Measurements from ENCODE around the gene GBA3. TPM values are rescaled to one million over a fixed set of nuclear protein-coding genes. Genes with fewer than 3 reads are reported as not detected.

Gene GBA3
- total RNA-seq, 4 donors from 2014 or later: 0.33 to 0.89 (median 0.77) TPM

DNA sequence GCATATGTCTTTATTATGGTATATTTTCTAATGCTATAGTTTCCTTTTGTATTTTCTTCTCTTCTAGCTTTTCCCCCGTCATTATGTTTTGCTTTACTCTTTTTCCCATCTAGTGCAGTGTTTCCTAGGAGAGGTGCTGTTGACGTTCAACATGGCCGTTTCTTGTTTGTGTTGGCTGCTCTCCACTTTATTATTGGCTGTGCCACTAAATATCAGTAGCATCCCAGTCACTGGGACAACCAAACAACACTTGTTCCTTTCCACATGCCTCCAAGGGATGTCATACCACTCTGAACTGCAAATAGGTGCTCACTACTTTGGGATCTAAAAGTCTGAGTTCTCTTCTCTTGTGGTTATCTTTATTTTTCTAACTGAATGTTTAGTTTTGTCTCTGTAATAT is 26.5 kb downstream of the GBA3 start:
- WGBS, 2 donors: 67 to 72% methylated on average over 3 of the region's 3 CpGs
- TF ChIP-seq, protein P1, sequence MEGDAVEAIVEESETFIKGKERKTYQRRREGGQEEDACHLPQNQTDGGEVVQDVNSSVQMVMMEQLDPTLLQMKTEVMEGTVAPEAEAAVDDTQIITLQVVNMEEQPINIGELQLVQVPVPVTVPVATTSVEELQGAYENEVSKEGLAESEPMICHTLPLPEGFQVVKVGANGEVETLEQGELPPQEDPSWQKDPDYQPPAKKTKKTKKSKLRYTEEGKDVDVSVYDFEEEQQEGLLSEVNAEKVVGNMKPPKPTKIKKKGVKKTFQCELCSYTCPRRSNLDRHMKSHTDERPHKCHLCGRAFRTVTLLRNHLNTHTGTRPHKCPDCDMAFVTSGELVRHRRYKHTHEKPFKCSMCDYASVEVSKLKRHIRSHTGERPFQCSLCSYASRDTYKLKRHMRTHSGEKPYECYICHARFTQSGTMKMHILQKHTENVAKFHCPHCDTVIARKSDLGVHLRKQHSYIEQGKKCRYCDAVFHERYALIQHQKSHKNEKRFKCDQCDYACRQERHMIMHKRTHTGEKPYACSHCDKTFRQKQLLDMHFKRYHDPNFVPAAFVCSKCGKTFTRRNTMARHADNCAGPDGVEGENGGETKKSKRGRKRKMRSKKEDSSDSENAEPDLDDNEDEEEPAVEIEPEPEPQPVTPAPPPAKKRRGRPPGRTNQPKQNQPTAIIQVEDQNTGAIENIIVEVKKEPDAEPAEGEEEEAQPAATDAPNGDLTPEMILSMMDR (IDR thresholded peaks at IDR 0.05): no peak
- intact Hi-C loops (cut with DNase I): no loop called here
- Histone ChIP-seq H3K27me3 (no peaks in the 10 kb centered on the region), H3K27ac (no peak overlapping the region), H3K9me3 (no peaks in the 10 kb centered on the region), H3K36me3 (no peaks in the 10 kb centered on the region), H3K4me3 (replicated peaks in 1 of 3) (no peak overlapping the region), H3K4me1 (no peaks in the 10 kb centered on the region)
- DNase-seq: no peak

DNA sequence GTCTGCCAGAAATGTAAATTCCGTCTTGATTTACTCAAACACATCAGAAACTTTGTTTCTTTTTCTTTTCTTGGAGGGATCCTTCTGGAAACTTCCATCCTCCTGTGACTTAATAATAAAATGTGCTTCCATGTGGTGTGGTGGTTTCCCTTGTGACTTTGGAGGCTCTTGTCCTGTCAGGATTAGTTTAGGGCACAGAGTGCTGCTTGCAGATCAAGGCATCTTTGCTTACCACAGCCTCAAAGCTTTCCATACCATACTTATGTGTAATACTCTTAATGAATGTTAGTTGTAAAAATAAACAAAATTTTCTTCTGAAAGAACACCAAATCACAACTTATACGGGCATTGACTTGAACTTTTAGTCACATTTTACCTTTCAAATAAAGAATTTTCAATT is 27.4 kb downstream of the GBA3 start:
- Histone ChIP-seq H3K27ac (no peak overlapping the region), H3K4me1 (no peaks in the 10 kb centered on the region), H3K36me3 (no peaks in the 10 kb centered on the region), H3K27me3 (no peaks in the 10 kb centered on the region), H3K4me3 (replicated peaks in 1 of 3) (no peak overlapping the region), H3K9me3 (no peaks in the 10 kb centered on the region)
- WGBS, 2 donors: 85 to 86% methylated on average over 2 of the region's 2 CpGs
- intact Hi-C loops (cut with DNase I): no loop called here
- DNase-seq: no peak
- no peak for TF ChIP-seq POLR2A (IDR thresholded peaks at IDR 0.05)
- TF ChIP-seq, protein P1 (IDR thresholded peaks at IDR 0.05): no peak

DNA sequence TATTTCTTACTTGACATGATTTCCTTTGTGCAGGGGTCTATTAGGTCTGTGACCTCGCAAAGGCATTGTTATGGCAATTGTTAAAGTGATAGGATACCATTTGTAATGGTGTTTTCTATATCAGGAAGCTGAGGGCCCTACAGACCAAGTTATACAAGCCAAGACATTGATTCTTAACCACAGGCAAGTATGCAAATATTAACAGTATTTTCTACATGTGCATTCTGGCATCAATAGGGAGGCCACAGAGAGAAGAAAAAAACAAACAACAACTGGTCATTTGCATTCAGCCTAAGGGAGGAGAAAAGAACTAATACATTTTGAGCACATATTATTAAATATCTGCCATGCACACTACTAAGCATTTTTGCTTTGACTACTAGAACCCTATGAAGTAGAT is 28.5 kb downstream of the GBA3 start:
- 78 to 96% methylated on average over 1 of the region's 1 CpG for WGBS, 2 donors
- TF ChIP-seq, protein P1 (IDR thresholded peaks at IDR 0.05): no peak
- no peak for DNase-seq
- no peaks in the 10 kb centered on the region for H3K27me3 ChIP-seq
- no peak overlapping the region for H3K4me3 ChIP-seq (replicated peaks in 1 of 3)
- no peaks in the 10 kb centered on the region for H3K9me3 ChIP-seq
- no peaks in the 10 kb centered on the region for H3K36me3 ChIP-seq
- no peaks in the 10 kb centered on the region for H3K4me1 ChIP-seq
- intact Hi-C loops (cut with DNase I): no loop called here
- H3K27ac ChIP-seq: no peak overlapping the region

DNA sequence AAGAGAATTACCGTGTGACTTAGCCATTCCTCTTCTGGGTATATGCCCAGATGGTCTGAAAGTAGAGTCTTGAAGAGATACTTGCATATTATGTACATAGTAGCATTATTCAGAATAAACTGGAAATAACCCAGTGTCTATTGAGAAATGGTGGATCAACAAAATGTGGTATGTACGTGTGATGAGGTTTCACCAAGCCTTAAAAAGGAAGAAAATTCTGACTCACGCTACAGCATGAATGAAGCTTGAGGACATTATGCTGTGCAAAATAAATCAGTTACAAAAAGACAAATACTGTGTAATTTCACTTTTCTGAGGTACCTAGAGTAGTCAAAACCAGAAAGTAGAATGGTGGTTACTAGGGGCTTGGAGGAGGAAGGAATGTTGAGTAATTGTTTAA is 37.3 kb downstream of the GBA3 start:
- no peaks in the 10 kb centered on the region for H3K9me3 ChIP-seq
- no peak overlapping the region for H3K27ac ChIP-seq
- WGBS, 2 donors: 92 to 95% methylated on average over 3 of the region's 3 CpGs

DNA sequence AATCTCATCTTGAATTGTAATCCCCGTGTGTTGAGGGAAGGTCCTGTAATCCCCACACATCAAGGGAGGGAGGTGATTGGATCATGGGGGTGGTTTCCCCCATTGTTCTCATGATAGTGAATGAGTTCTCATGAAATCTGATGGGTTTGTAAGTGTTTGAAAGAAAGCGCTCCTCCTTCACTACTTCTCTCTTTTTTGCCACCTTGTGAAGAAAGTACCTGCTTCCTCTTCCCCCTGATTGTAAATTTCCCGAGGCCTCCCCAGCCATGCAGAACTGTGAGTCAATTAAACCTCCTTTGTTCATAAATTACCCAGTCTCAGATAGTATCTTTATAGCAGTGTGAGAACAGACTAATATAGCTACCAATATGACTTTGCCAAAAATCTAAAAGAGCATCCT is 41.1 kb downstream of the GBA3 start:
- no peak overlapping the region for H3K27ac ChIP-seq
- no peak overlapping the region for H3K4me3 ChIP-seq (replicated peaks in 1 of 3)
- no peaks in the 10 kb centered on the region for H3K9me3 ChIP-seq
- intact Hi-C loops (cut with DNase I): no loop called here
- H3K27me3 ChIP-seq: no peaks in the 10 kb centered on the region
- no peak for DNase-seq
- peaks cover 0 to 3% of the 10 kb centered on the region in 2 donors for H3K4me1 ChIP-seq
- 84 to 86% methylated on average over 3 of the region's 3 CpGs for WGBS, 2 donors
- TF ChIP-seq, protein P1 (IDR thresholded peaks at IDR 0.05): no peak
- no peak for TF ChIP-seq POLR2A (IDR thresholded peaks at IDR 0.05)
- H3K36me3 ChIP-seq: no peaks in the 10 kb centered on the region

More for the DNA sequence above, 37.3 kb downstream of the GBA3 start:
- no peak for DNase-seq
- TF ChIP-seq POLR2A (IDR thresholded peaks at IDR 0.05): no peak
- TF ChIP-seq, protein P1 (IDR thresholded peaks at IDR 0.05): no peak
- intact Hi-C loops (cut with DNase I): no loop called here
- Histone ChIP-seq H3K27me3 (no peaks in the 10 kb centered on the region), H3K4me1 (no peaks in the 10 kb centered on the region), H3K36me3 (no peaks in the 10 kb centered on the region), H3K4me3 (replicated peaks in 1 of 3) (no peak overlapping the region)

Measured in thyroid gland (tissue), 4 donors.